ENCODE measurements around the gene UST. TPM values are rescaled to one million over a fixed set of nuclear protein-coding genes. Genes with fewer than 3 reads are reported as not detected.
"Not testable (repeated sequence)": the region's sequence is repeated elsewhere in the genome, so short reads cannot be mapped to it uniquely, and the experiment has no call there.

UST gene
- total and polyA plus RNA-seq, 4 donors, result 8.4 to 21.5 (median 14.1) TPM

- ATAC-seq (ENCODE audit: low FRiP score), result no peak
- intact Hi-C loops (cut with DNase I), result loop anchor here (5.0 kb wide), 1 partner anchor 486 kb away; no protein-coding TSS in a partner anchor
- Histone ChIP-seq H3K27me3 (ENCODE audit: control insufficient read depth in 1 of 2, insufficient read depth in 2 of 2, low read length in 1 of 2) (no peaks in the 10 kb centered on the region), H3K4me3 (ENCODE audit: low read length in 2 of 2) (no peak overlapping the region), H3K9me3 (ENCODE audit: control insufficient read depth, low read length) (no peaks in the 10 kb centered on the region), H3K4me1 (ENCODE audit: control insufficient read depth in 1 of 2, insufficient read depth in 2 of 2, low read length in 2 of 2) (peaks cover 0 to 3% of the 10 kb centered on the region in 2 donors), H3K27ac (ENCODE audit: low read depth in 1 of 2, low read length in 2 of 2) (no peak overlapping the region), H3K36me3 (ENCODE audit: control insufficient read depth in 1 of 2, insufficient read depth in 2 of 2, low read length in 1 of 2) (no peaks in the 10 kb centered on the region)
- WGBS, 2 donors, result 79% methylated on average over 4 of the region's 4 CpGs
- no peak for DNase-seq
These were observed 284.5 kb downstream of the UST start for GRCh38 chr6:149031201-149031858.

GRCh38 chr6:149031859-149032598, 285.2 kb downstream of the UST start:
- DNase-seq, result peak in 1 of 2 donors; percentile 82
- intact Hi-C loops (cut with DNase I), result loop anchor here (5.0 kb wide), 1 partner anchor 485 kb away; no protein-coding TSS in a partner anchor
- ATAC-seq (ENCODE audit: low FRiP score), result peak; percentile 53
- Histone ChIP-seq H3K27me3 (ENCODE audit: control insufficient read depth in 1 of 2, insufficient read depth in 2 of 2, low read length in 1 of 2) (no peaks in the 10 kb centered on the region), H3K4me3 (ENCODE audit: low read length in 2 of 2) (no peak overlapping the region), H3K9me3 (ENCODE audit: control insufficient read depth, low read length) (no peaks in the 10 kb centered on the region), H3K4me1 (ENCODE audit: control insufficient read depth in 1 of 2, insufficient read depth in 2 of 2, low read length in 2 of 2) (peaks cover 0 to 3% of the 10 kb centered on the region in 2 donors), H3K27ac (ENCODE audit: low read depth in 1 of 2, low read length in 2 of 2) (peak overlapping the region in 1 of 2 donors; percentile 58), H3K36me3 (ENCODE audit: control insufficient read depth in 1 of 2, insufficient read depth in 2 of 2, low read length in 1 of 2) (no peaks in the 10 kb centered on the region)
- WGBS, 2 donors, result 67% methylated on average over 16 to 18 of the region's 18 CpGs

GRCh38 chr6:149032599-149033405, 286.0 kb downstream of the UST start:
- peak overlapping the region; percentile 30 to 63 for H3K27ac ChIP-seq (ENCODE audit: low read depth in 1 of 2, low read length in 2 of 2)
- intact Hi-C loops (cut with DNase I), result loop anchor here (5.0 kb wide), 1 partner anchor 484 kb away; no protein-coding TSS in a partner anchor
- no peaks in the 10 kb centered on the region for H3K27me3 ChIP-seq (ENCODE audit: control insufficient read depth in 1 of 2, insufficient read depth in 2 of 2, low read length in 1 of 2)
- DNase-seq (no peak), ATAC-seq (ENCODE audit: low FRiP score) (peak; percentile 33)
- WGBS, 2 donors, result 16 to 17% methylated on average over 8 of the region's 8 CpGs
- no peaks in the 10 kb centered on the region for H3K9me3 ChIP-seq (ENCODE audit: control insufficient read depth, low read length)
- H3K4me1 ChIP-seq (ENCODE audit: control insufficient read depth in 1 of 2, insufficient read depth in 2 of 2, low read length in 2 of 2), result peaks cover 0 to 3% of the 10 kb centered on the region in 2 donors
- no peak overlapping the region for H3K4me3 ChIP-seq (ENCODE audit: low read length in 2 of 2)
- no peaks in the 10 kb centered on the region for H3K36me3 ChIP-seq (ENCODE audit: control insufficient read depth in 1 of 2, insufficient read depth in 2 of 2, low read length in 1 of 2)

GRCh38 chr6:149033454-149033853, 286.6 kb downstream of the UST start:
- 58 to 66% methylated on average over 5 of the region's 5 CpGs for WGBS, 2 donors
- H3K27ac ChIP-seq (ENCODE audit: low read depth in 1 of 2, low read length in 2 of 2), result no peak overlapping the region
- ATAC-seq (ENCODE audit: low FRiP score) (no peak), DNase-seq (no peak)
- no peaks in the 10 kb centered on the region for H3K9me3 ChIP-seq (ENCODE audit: control insufficient read depth, low read length)
- no peak overlapping the region for H3K4me3 ChIP-seq (ENCODE audit: low read length in 2 of 2)
- no peaks in the 10 kb centered on the region for H3K36me3 ChIP-seq (ENCODE audit: control insufficient read depth in 1 of 2, insufficient read depth in 2 of 2, low read length in 1 of 2)
- intact Hi-C loops (cut with DNase I), result loop anchor here (5.0 kb wide), 1 partner anchor 484 kb away; no protein-coding TSS in a partner anchor
- peaks cover 0 to 3% of the 10 kb centered on the region in 2 donors for H3K4me1 ChIP-seq (ENCODE audit: control insufficient read depth in 1 of 2, insufficient read depth in 2 of 2, low read length in 2 of 2)
- H3K27me3 ChIP-seq (ENCODE audit: control insufficient read depth in 1 of 2, insufficient read depth in 2 of 2, low read length in 1 of 2), result no peaks in the 10 kb centered on the region

GRCh38 chr6:149035766-149036165, 288.9 kb downstream of the UST start:
- H3K9me3 ChIP-seq (ENCODE audit: control insufficient read depth, low read length), result no peaks in the 10 kb centered on the region
- H3K4me1 ChIP-seq (ENCODE audit: control insufficient read depth in 1 of 2, insufficient read depth in 2 of 2, low read length in 2 of 2), result peaks cover 0 to 3% of the 10 kb centered on the region in 2 donors
- H3K27ac ChIP-seq (ENCODE audit: low read depth in 1 of 2, low read length in 2 of 2), result no peak overlapping the region
- no peaks in the 10 kb centered on the region for H3K27me3 ChIP-seq (ENCODE audit: control insufficient read depth in 1 of 2, insufficient read depth in 2 of 2, low read length in 1 of 2)
- intact Hi-C loops (cut with DNase I), result loop anchor here in 1 of 2 donors (5.0 kb wide), 1 partner anchor 47 kb away; no protein-coding TSS in a partner anchor
- WGBS, 2 donors, result 53 to 76% methylated on average over 5 of the region's 5 CpGs
- ATAC-seq (ENCODE audit: low FRiP score) (no peak), DNase-seq (no peak)
- H3K4me3 ChIP-seq (ENCODE audit: low read length in 2 of 2), result no peak overlapping the region
- no peaks in the 10 kb centered on the region for H3K36me3 ChIP-seq (ENCODE audit: control insufficient read depth in 1 of 2, insufficient read depth in 2 of 2, low read length in 1 of 2)

GRCh38 chr6:149037051-149037671, 290.3 kb downstream of the UST start:
- Histone ChIP-seq H3K27me3 (ENCODE audit: control insufficient read depth in 1 of 2, insufficient read depth in 2 of 2, low read length in 1 of 2) (no peaks in the 10 kb centered on the region), H3K36me3 (ENCODE audit: control insufficient read depth in 1 of 2, insufficient read depth in 2 of 2, low read length in 1 of 2) (peaks cover 0 to 2% of the 10 kb centered on the region in 2 donors), H3K4me1 (ENCODE audit: control insufficient read depth in 1 of 2, insufficient read depth in 2 of 2, low read length in 2 of 2) (peaks cover 0 to 3% of the 10 kb centered on the region in 2 donors), H3K27ac (ENCODE audit: low read depth in 1 of 2, low read length in 2 of 2) (no peak overlapping the region), H3K9me3 (ENCODE audit: control insufficient read depth, low read length) (no peaks in the 10 kb centered on the region), H3K4me3 (ENCODE audit: low read length in 2 of 2) (no peak overlapping the region)
- ATAC-seq (ENCODE audit: low FRiP score) (no peak), DNase-seq (no peak)
- intact Hi-C loops (cut with DNase I), result loop anchor here in 1 of 2 donors (5.0 kb wide), 1 partner anchor 45 kb away; no protein-coding TSS in a partner anchor
- 82 to 87% methylated on average over 22 of the region's 22 CpGs for WGBS, 2 donors

GRCh38 chr6:149039025-149039424, 292.2 kb downstream of the UST start:
- H3K27ac ChIP-seq (ENCODE audit: low read depth in 1 of 2, low read length in 2 of 2); H3K9me3 ChIP-seq (ENCODE audit: control insufficient read depth, low read length); H3K36me3 ChIP-seq (ENCODE audit: control insufficient read depth in 1 of 2, insufficient read depth in 2 of 2, low read length in 1 of 2); H3K4me1 ChIP-seq (ENCODE audit: control insufficient read depth in 1 of 2, insufficient read depth in 2 of 2, low read length in 2 of 2); DNase-seq; H3K4me3 ChIP-seq (ENCODE audit: low read length in 2 of 2); ATAC-seq (ENCODE audit: low FRiP score); H3K27me3 ChIP-seq (ENCODE audit: control insufficient read depth in 1 of 2, insufficient read depth in 2 of 2, low read length in 1 of 2): not testable (repeated sequence)
- WGBS, 2 donors, result 95% methylated on average over 7 of the region's 7 CpGs
- intact Hi-C loops (cut with DNase I), result loop anchor here in 1 of 2 donors (5.0 kb wide), 1 partner anchor 43 kb away; no protein-coding TSS in a partner anchor

GRCh38 chr6:149041953-149042352, 295.1 kb downstream of the UST start:
- Histone ChIP-seq H3K27me3 (ENCODE audit: control insufficient read depth in 1 of 2, insufficient read depth in 2 of 2, low read length in 1 of 2) (no peaks in the 10 kb centered on the region), H3K4me3 (ENCODE audit: low read length in 2 of 2) (no peak overlapping the region), H3K4me1 (ENCODE audit: control insufficient read depth in 1 of 2, insufficient read depth in 2 of 2, low read length in 2 of 2) (no peaks in the 10 kb centered on the region), H3K36me3 (ENCODE audit: control insufficient read depth in 1 of 2, insufficient read depth in 2 of 2, low read length in 1 of 2) (peaks cover 0 to 2% of the 10 kb centered on the region in 2 donors), H3K9me3 (ENCODE audit: control insufficient read depth, low read length) (no peaks in the 10 kb centered on the region), H3K27ac (ENCODE audit: low read depth in 1 of 2, low read length in 2 of 2) (no peak overlapping the region)
- DNase-seq (no peak), ATAC-seq (ENCODE audit: low FRiP score) (no peak)
- WGBS, 2 donors, result 96 to 99% methylated on average over 2 of the region's 2 CpGs
- intact Hi-C loops (cut with DNase I), result no loop called here

All from aorta (tissue), 5 donors.